CD8-positive, alpha-beta memory T cell (primary cell): ENCODE data around the gene GRK6. TPM values are rescaled to one million over a fixed set of nuclear protein-coding genes. Genes with fewer than 3 reads are reported as not detected.
"Not testable (repeated sequence)": the region's sequence is repeated elsewhere in the genome, so short reads cannot be mapped to it uniquely, and the experiment has no call there.

Experiments used
- CTCF ChIA-PET: fragments of 350-600 bp; sonication (Branson Sonifier 250); formaldehyde crosslinking; loops from one replicate; lab custom pipeline; 2021; ENCODE audit warnings: antibody characterized with exemption; lab: Charles Lee
- POLR2A ChIA-PET: fragments of 350-600 bp; sonication (Branson Sonifier 250); formaldehyde crosslinking; loops from one replicate; lab custom pipeline; 2021; ENCODE audit warnings: antibody characterized with exemption; lab: Charles Lee
- DNase-seq, 5 donors: peaks; one replicate each; pipeline versions ENCODE4 v3.0.0 to v3.0.0-alpha.2; 2020 to 2022; ENCODE audit warnings: mixed read lengths in 1 of 5
- H3K27ac ChIP-seq: one replicate; pipeline ENCODE4 v1.7.0; 2013; ENCODE audit warnings: low read depth, mild to moderate bottlenecking, low read length, moderate library complexity
- H3K27me3 ChIP-seq: 2 replicates; pipeline ENCODE4 v1.7.0; 2013; ENCODE audit warnings: low read length, mild to moderate bottlenecking; ENCODE audit not compliant: insufficient read depth, poor library complexity, severe bottlenecking
- H3K36me3 ChIP-seq: 2 replicates; pipeline ENCODE4 v1.7.0; 2013; ENCODE audit warnings: mild to moderate bottlenecking, low read length, moderate library complexity; ENCODE audit not compliant: insufficient read depth
- H3K4me1 ChIP-seq: 2 replicates; pipeline ENCODE4 v1.7.0; 2013; ENCODE audit warnings: mild to moderate bottlenecking, low read length, moderate library complexity; ENCODE audit not compliant: insufficient read depth
- H3K4me3 ChIP-seq: 2 replicates; pipeline ENCODE4 v1.7.0; 2013; ENCODE audit warnings: mild to moderate bottlenecking, low read length
- H3K9me3 ChIP-seq: 2 replicates; pipeline ENCODE4 v1.7.0; 2013; ENCODE audit warnings: mild to moderate bottlenecking, low read length
- H3K27ac Mint-ChIP-seq, 8 donors: one replicate each; pipeline ENCODE4 v1.8.0; 2020 to 2021; ENCODE audit warnings: mixed read lengths in 8 of 8, mild to moderate bottlenecking in 6 of 8, inconsistent platforms in 3 of 8, moderate library complexity in 3 of 8
- H3K27me3 Mint-ChIP-seq, 2 donors: one replicate each; pipeline ENCODE4 v1.8.0; 2020 to 2021; ENCODE audit warnings: mixed read lengths in 2 of 2, mild to moderate bottlenecking in 1 of 2, moderate library complexity in 1 of 2
- H3K36me3 Mint-ChIP-seq, 3 donors: one replicate each; pipeline ENCODE4 v1.8.0; 2020 to 2021; ENCODE audit warnings: mixed read lengths in 3 of 3, inconsistent platforms in 1 of 3, mild to moderate bottlenecking in 1 of 3
- H3K4me1 Mint-ChIP-seq, 3 donors: one replicate each; pipeline ENCODE4 v1.8.0; 2020 to 2021; ENCODE audit warnings: mixed read lengths in 3 of 3, inconsistent platforms in 1 of 3, mild to moderate bottlenecking in 1 of 3
- H3K4me3 Mint-ChIP-seq, 7 donors: one replicate each; pipeline ENCODE4 v1.8.0; 2020 to 2021; ENCODE audit warnings: mixed read lengths in 7 of 7, mild to moderate bottlenecking in 6 of 7, moderate library complexity in 4 of 7, inconsistent platforms in 2 of 7
- H3K9me3 Mint-ChIP-seq, 5 donors: one replicate each; pipeline ENCODE4 v1.8.0; 2020 to 2022; ENCODE audit warnings: mixed read lengths in 5 of 5, mild to moderate bottlenecking in 3 of 5, moderate library complexity in 2 of 5, inconsistent platforms in 1 of 5
- polyA plus RNA-seq: library from polyadenylated mRNA; unstranded; fragments of 300-500 nt; fragmentation: Illumina TruSeq; gene quantifications from one replicate; pipeline ENCODE4 v1.2.3, GENCODE V29; 2021
- total RNA-seq, 2 experiments: library from RNA; stranded (reverse); gene quantifications; one replicate each; pipeline ENCODE4 v1.2.3, GENCODE V29; 2021

Gene GRK6
- total and polyA plus RNA-seq, 3 experiments from 2014 or later: 180 to 201 (median 185) TPM

DNA sequence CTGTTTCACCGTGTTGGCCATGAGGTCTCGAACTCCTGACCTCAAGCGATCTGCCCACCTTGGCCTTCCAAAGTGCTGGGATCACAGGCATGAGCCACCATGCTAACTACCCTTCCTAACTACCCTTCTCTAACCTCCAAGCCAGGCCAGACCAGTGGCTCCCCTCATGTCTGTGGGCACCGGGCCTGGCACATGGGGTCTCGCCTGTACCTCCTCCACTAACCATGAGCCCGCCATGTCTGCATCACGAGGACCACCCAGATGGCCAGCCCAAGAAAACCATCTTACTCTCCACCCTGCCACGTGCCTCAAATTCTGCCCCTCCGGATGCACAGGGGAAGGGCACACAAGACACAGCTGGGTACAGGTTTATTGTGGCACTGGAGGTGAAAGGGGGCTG, 56.6 kb downstream of the GRK6 start:
- no peak overlapping the region for H3K4me3 Mint-ChIP-seq
- H3K27me3 Mint-ChIP-seq: no peaks in the 10 kb centered on the region
- ChIA-PET CTCF (interaction anchor here (0.9 kb wide), 1 partner anchor 18 kb away, joined by 4 read pairs; no protein-coding TSS in a partner anchor), POLR2A (no interaction called here)
- no peak for DNase-seq
- H3K27me3 ChIP-seq: no peaks in the 10 kb centered on the region
- H3K27ac Mint-ChIP-seq: no peak overlapping the region
- H3K27ac ChIP-seq: no peak overlapping the region
- peaks cover 12 to 16% (median 14%) of the 10 kb centered on the region in 3 donors for H3K4me1 Mint-ChIP-seq
- H3K9me3 ChIP-seq: no peaks in the 10 kb centered on the region
- peaks cover 10% of the 10 kb centered on the region for H3K4me1 ChIP-seq
- H3K9me3 Mint-ChIP-seq: no peaks in the 10 kb centered on the region
- H3K36me3 ChIP-seq: no peaks in the 10 kb centered on the region
- no peak overlapping the region for H3K4me3 ChIP-seq
- peaks cover 0 to 4% (median 0%) of the 10 kb centered on the region in 3 donors for H3K36me3 Mint-ChIP-seq

- H3K36me3 Mint-ChIP-seq: peaks cover 0 to 9% (median 0%) of the 10 kb centered on the region in 3 donors
- peaks cover 5% of the 10 kb centered on the region for H3K4me1 ChIP-seq
- DNase-seq: no peak
- H3K4me1 Mint-ChIP-seq: peaks cover 6 to 9% (median 8%) of the 10 kb centered on the region in 3 donors
- H3K27me3 Mint-ChIP-seq: no peaks in the 10 kb centered on the region
- H3K36me3 ChIP-seq: no peaks in the 10 kb centered on the region
- no peak overlapping the region for H3K27ac ChIP-seq
- peak overlapping the region in 2 of 8 donors; percentile 32 to 55 for H3K27ac Mint-ChIP-seq
- H3K4me3 ChIP-seq: no peak overlapping the region
- CTCF ChIA-PET: no interaction called here
- H3K4me3 Mint-ChIP-seq: no peak overlapping the region
- no peaks in the 10 kb centered on the region for H3K9me3 Mint-ChIP-seq
- H3K27me3 ChIP-seq: no peaks in the 10 kb centered on the region
- POLR2A ChIA-PET: no interaction called here
- H3K9me3 ChIP-seq: no peaks in the 10 kb centered on the region
Observed at GRCh38 chr5:177483994-177484901, 57.8 kb downstream of the GRK6 start.

- H3K36me3 Mint-ChIP-seq: peaks cover 0 to 10% (median 0%) of the 10 kb centered on the region in 3 donors
- POLR2A ChIA-PET: no interaction called here
Observed at GRCh38 chr5:177484902-177485549, 58.5 kb downstream of the GRK6 start.

DNA sequence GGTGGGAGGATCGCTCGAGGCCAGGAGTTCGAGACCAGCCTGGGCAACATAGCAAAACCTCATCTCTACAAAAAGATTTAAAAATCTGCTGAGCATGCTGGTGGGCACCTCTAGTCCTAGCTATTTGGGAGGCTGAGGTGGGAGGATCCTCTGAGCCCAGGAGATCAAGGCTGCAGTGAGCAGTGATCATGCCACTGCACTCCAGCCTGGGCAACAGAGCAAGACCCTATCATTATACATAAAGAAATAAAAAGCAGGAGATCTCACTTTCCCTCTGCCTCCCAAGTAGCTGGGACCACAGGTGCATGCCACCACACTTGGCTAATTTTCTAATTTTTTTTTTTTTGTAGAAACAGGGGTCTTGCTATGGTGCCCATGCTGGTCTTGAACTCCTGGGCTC, 59.3 kb downstream of the GRK6 start:
- H3K4me1 ChIP-seq, H3K27me3 Mint-ChIP-seq, H3K4me3 ChIP-seq, H3K4me1 Mint-ChIP-seq, H3K9me3 ChIP-seq, H3K36me3 ChIP-seq, H3K27ac ChIP-seq, H3K4me3 Mint-ChIP-seq, DNase-seq, H3K27ac Mint-ChIP-seq, H3K27me3 ChIP-seq, CTCF ChIA-PET, H3K9me3 Mint-ChIP-seq: not testable (repeated sequence)
- POLR2A ChIA-PET: interaction anchor here (1.2 kb wide), 1 partner anchor 31 kb away, joined by 3 read pairs; no protein-coding TSS in a partner anchor
- H3K36me3 Mint-ChIP-seq: peaks cover 0 to 15% (median 0%) of the 10 kb centered on the region in 3 donors

More at GRCh38 chr5:177484902-177485549, 58.5 kb downstream of the GRK6 start:
- Mint-ChIP-seq H3K9me3 (no peaks in the 10 kb centered on the region), H3K27ac (peak overlapping the region in 2 of 8 donors; percentile 32 to 55), H3K4me1 (peaks cover 0 to 1% (median under 1%) of the 10 kb centered on the region in 3 donors), H3K27me3 (no peaks in the 10 kb centered on the region), H3K4me3 (no peak overlapping the region)
- CTCF ChIA-PET: no interaction called here
- no peaks in the 10 kb centered on the region for H3K9me3 ChIP-seq
- no peaks in the 10 kb centered on the region for H3K4me1 ChIP-seq
- DNase-seq: no peak
- no peaks in the 10 kb centered on the region for H3K36me3 ChIP-seq
- no peak overlapping the region for H3K4me3 ChIP-seq
- H3K27me3 ChIP-seq: no peaks in the 10 kb centered on the region
- no peak overlapping the region for H3K27ac ChIP-seq

GRCh38 chr5:177486256-177486655, 59.8 kb downstream of the GRK6 start:
- no peaks in the 10 kb centered on the region for H3K27me3 ChIP-seq
- no peaks in the 10 kb centered on the region for H3K27me3 Mint-ChIP-seq
- H3K27ac ChIP-seq: no peak overlapping the region
- H3K4me1 ChIP-seq: no peaks in the 10 kb centered on the region
- no peak overlapping the region for H3K4me3 ChIP-seq
- POLR2A ChIA-PET: interaction anchor here (0.7 to 1.2 kb wide), 2 partner anchors 15 to 31 kb away, joined by 3 to 14 read pairs; no protein-coding TSS in a partner anchor
- no peak for DNase-seq
- peaks cover 0 to 19% (median 0%) of the 10 kb centered on the region in 3 donors for H3K36me3 Mint-ChIP-seq
- CTCF ChIA-PET: no interaction called here
- no peak overlapping the region for H3K27ac Mint-ChIP-seq
- H3K4me3 Mint-ChIP-seq: no peak overlapping the region
- no peaks in the 10 kb centered on the region for H3K4me1 Mint-ChIP-seq
- H3K9me3 Mint-ChIP-seq: no peaks in the 10 kb centered on the region
- no peaks in the 10 kb centered on the region for H3K9me3 ChIP-seq
- no peaks in the 10 kb centered on the region for H3K36me3 ChIP-seq

GRCh38 chr5:177487144-177487543, 60.7 kb downstream of the GRK6 start:
- no peaks in the 10 kb centered on the region for H3K4me1 ChIP-seq
- H3K27ac Mint-ChIP-seq: no peak overlapping the region
- H3K9me3 Mint-ChIP-seq: no peaks in the 10 kb centered on the region
- peaks cover 0 to 19% (median 0%) of the 10 kb centered on the region in 3 donors for H3K36me3 Mint-ChIP-seq
- ChIA-PET CTCF (interaction anchor here (0.6 to 1.3 kb wide), 2 partner anchors 15 to 38 kb away, joined by 3 read pairs; no protein-coding TSS in a partner anchor), POLR2A (no interaction called here)
- no peaks in the 10 kb centered on the region for H3K9me3 ChIP-seq
- H3K36me3 ChIP-seq: no peaks in the 10 kb centered on the region
- no peaks in the 10 kb centered on the region for H3K27me3 Mint-ChIP-seq
- no peak overlapping the region for H3K27ac ChIP-seq
- no peaks in the 10 kb centered on the region for H3K4me1 Mint-ChIP-seq
- H3K4me3 ChIP-seq: no peak overlapping the region
- H3K4me3 Mint-ChIP-seq: no peak overlapping the region
- no peaks in the 10 kb centered on the region for H3K27me3 ChIP-seq
- no peak for DNase-seq

DNA sequence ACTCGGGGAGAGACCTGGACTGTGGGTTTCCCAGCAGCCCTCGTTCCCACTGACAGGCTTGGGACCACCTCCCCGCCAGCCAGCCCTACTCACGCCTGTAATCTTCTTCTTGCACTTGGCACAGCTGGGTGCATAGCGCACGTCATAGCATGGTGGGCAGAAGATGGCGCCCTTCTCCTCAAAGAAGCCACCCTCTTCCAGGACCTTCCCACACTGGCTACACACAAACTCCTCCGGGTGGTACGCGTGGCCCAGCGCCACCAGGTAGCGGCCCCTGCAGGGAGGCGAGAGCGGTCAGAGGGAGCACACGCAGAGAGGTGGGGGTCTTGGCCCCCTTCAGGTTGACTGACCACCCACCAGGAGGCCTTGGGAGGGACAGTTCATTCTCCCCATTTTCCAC, 61.5 kb downstream of the GRK6 start:
- Mint-ChIP-seq H3K27ac (no peak overlapping the region), H3K36me3 (peaks cover 0 to 25% (median 4%) of the 10 kb centered on the region in 3 donors), H3K27me3 (no peaks in the 10 kb centered on the region), H3K4me1 (peaks cover 0 to 2% (median 0%) of the 10 kb centered on the region in 3 donors), H3K9me3 (no peaks in the 10 kb centered on the region), H3K4me3 (no peak overlapping the region)
- H3K36me3 ChIP-seq: no peaks in the 10 kb centered on the region
- no peak for DNase-seq
- no peaks in the 10 kb centered on the region for H3K27me3 ChIP-seq
- H3K27ac ChIP-seq: no peak overlapping the region
- H3K4me1 ChIP-seq: no peaks in the 10 kb centered on the region
- H3K9me3 ChIP-seq: no peaks in the 10 kb centered on the region
- ChIA-PET CTCF (interaction anchor here (1.3 to 1.6 kb wide), 2 partner anchors 14 to 32 kb away, joined by 3 to 10 read pairs; no protein-coding TSS in a partner anchor), POLR2A (interaction anchor here (1.1 kb wide), 1 partner anchor 9 kb away, joined by 4 read pairs; the partner anchor contains the start of gene PDLIM7)
- no peak overlapping the region for H3K4me3 ChIP-seq
